Activated T-cell treated with anti-CD3 and anti-CD28 coated beads for 1 hour (primary cell): ENCODE measurements around the gene GRIN2D.
"Not testable (repeated sequence)": the region's sequence is repeated elsewhere in the genome, so short reads cannot be mapped to it uniquely, and the experiment has no call there.

Experiments used
- DNase-seq: peaks from one replicate; pipeline ENCODE4 v3.0.0-alpha.2; 2020; ENCODE audit warnings: low read depth

Gene GRIN2D

GRCh38 chr19:48371771-48372170 lies 21.7 kb upstream of the GRIN2D start:
- not testable (repeated sequence) for DNase-seq

- DNase-seq = no peak
Measured at GRCh38 chr19:48372904-48373303, 20.6 kb upstream of the GRIN2D start.

- no peak for DNase-seq
Measured at GRCh38 chr19:48373567-48373966, 19.9 kb upstream of the GRIN2D start.

- DNase-seq = no peak
Measured at GRCh38 chr19:48378194-48378570, 15.3 kb upstream of the GRIN2D start.

- no peak for DNase-seq
Measured at GRCh38 chr19:48379058-48379457, 14.4 kb upstream of the GRIN2D start.

GRCh38 chr19:48381178-48381950 lies 12.1 kb upstream of the GRIN2D start:
- no peak for DNase-seq

GRCh38 chr19:48382286-48382685 lies 11.2 kb upstream of the GRIN2D start:
- DNase-seq = no peak

- DNase-seq = no peak
Measured at GRCh38 chr19:48385461-48386087, 7.9 kb upstream of the GRIN2D start.

- DNase-seq = no peak
Measured at GRCh38 chr19:48386981-48387380, 6.5 kb upstream of the GRIN2D start.

- DNase-seq = peak; percentile 53
Measured at GRCh38 chr19:48390188-48391099, 3.0 kb upstream of the GRIN2D start.

- DNase-seq = peak; percentile 67
Measured at GRCh38 chr19:48391100-48392005, 2.1 kb upstream of the GRIN2D start, which contains the start of gene KDELR1. Gene KDELR1, minus strand, starts transcription at chr19:48391551. Its CDS starts 193 bp downstream, at chr19:48391358.

- DNase-seq = not testable (repeated sequence)
Measured at GRCh38 chr19:48392006-48392344, 1.5 kb upstream of the GRIN2D start.

- DNase-seq = no peak
Measured at GRCh38 chr19:48392860-48393558, 459 bp upstream of the GRIN2D start.

- no peak for DNase-seq
Measured at GRCh38 chr19:48394331-48395169, 1.1 kb downstream of the GRIN2D start.

GRCh38 chr19:48395170-48395455 lies 1.6 kb downstream of the GRIN2D start:
- no peak for DNase-seq

- no peak for DNase-seq
Measured at GRCh38 chr19:48395499-48395898, 2.0 kb downstream of the GRIN2D start.

GRCh38 chr19:48396016-48396823 lies 2.8 kb downstream of the GRIN2D start:
- DNase-seq = no peak

- DNase-seq = no peak
Measured at GRCh38 chr19:48396824-48397176, 3.3 kb downstream of the GRIN2D start.

GRCh38 chr19:48397263-48398101 lies 4.0 kb downstream of the GRIN2D start:
- DNase-seq = no peak
